ENCODE results near the gene FBXO38. TPM values are rescaled to one million over a fixed set of nuclear protein-coding genes. Genes with fewer than 3 reads are reported as not detected.

The FBXO38 gene
- total and polyA plus RNA-seq, 2 donors: 25.1 to 49.9 TPM

DNA sequence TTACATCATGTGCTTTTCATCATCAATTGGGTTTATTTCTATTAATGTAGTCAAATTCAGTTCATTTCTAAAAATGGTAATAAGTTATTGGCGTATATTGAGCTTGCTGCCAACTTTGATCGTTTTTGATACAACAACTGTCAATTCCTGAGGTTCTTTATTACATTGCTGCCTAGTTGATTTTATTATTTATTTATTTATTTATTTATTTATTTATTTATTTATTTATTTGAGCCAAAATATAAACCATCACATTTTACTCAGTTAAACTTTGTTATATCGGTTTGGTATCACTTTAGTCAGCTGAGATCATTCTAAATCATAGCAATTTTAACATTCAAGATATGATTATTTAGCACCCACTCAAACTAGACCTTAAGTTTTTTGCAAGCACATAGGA lies 100.0 kb downstream of the FBXO38 start:
- no peak overlapping the region for H3K4me3 ChIP-seq (ENCODE audit: low read length in 2 of 2)
- no peaks in the 10 kb centered on the region for H3K4me1 ChIP-seq (ENCODE audit: control insufficient read depth in 2 of 2, insufficient read depth in 2 of 2, low read length in 2 of 2)
- H3K27ac ChIP-seq (ENCODE audit: low read depth in 1 of 2, low read length in 1 of 2): no peak overlapping the region
- H3K27me3 ChIP-seq (ENCODE audit: control insufficient read depth in 2 of 2, insufficient read depth in 1 of 2, low read length in 1 of 2): peaks cover 0 to 15% of the 10 kb centered on the region in 2 donors
- no peaks in the 10 kb centered on the region for H3K36me3 ChIP-seq (ENCODE audit: control insufficient read depth in 2 of 2, insufficient read depth in 2 of 2, low read length in 1 of 2)
- H3K9me3 ChIP-seq (ENCODE audit: control insufficient read depth in 2 of 2, insufficient read depth in 1 of 2, low read length in 1 of 2): no peaks in the 10 kb centered on the region
- DNase-seq (ENCODE audit: low read depth in 6 of 9, low spot score in 9 of 9): no peak
- WGBS: 96% methylated on average over 3 of the region's 3 CpGs

DNA sequence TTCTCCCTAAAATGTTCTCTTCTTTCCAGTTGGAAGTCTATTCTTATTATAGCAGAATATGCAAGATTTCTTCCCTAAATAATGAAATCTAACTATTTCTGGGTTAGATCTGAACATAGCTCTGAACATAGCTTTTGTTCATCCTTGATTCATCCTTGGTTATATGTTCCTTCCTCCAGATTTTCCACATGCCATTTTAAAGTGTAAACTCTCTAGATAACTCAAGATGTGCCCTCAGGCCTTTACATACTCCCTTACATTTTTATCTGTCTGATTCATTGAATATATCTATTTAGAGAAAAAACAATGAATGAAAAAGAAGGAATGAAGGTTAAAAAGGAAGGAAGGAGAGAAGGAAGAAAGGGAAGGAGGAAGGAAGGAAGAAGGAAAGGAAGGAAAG lies 100.9 kb downstream of the FBXO38 start:
- peaks cover 0 to 13% of the 10 kb centered on the region in 2 donors for H3K27me3 ChIP-seq (ENCODE audit: control insufficient read depth in 2 of 2, insufficient read depth in 1 of 2, low read length in 1 of 2)
- H3K9me3 ChIP-seq (ENCODE audit: control insufficient read depth in 2 of 2, insufficient read depth in 1 of 2, low read length in 1 of 2): no peaks in the 10 kb centered on the region
- no peak overlapping the region for H3K4me3 ChIP-seq (ENCODE audit: low read length in 2 of 2)
- no peaks in the 10 kb centered on the region for H3K36me3 ChIP-seq (ENCODE audit: control insufficient read depth in 2 of 2, insufficient read depth in 2 of 2, low read length in 1 of 2)
- DNase-seq (ENCODE audit: low read depth in 6 of 9, low spot score in 9 of 9): no peak
- H3K4me1 ChIP-seq (ENCODE audit: control insufficient read depth in 2 of 2, insufficient read depth in 2 of 2, low read length in 2 of 2): no peaks in the 10 kb centered on the region
- H3K27ac ChIP-seq (ENCODE audit: low read depth in 1 of 2, low read length in 1 of 2): no peak overlapping the region

DNA sequence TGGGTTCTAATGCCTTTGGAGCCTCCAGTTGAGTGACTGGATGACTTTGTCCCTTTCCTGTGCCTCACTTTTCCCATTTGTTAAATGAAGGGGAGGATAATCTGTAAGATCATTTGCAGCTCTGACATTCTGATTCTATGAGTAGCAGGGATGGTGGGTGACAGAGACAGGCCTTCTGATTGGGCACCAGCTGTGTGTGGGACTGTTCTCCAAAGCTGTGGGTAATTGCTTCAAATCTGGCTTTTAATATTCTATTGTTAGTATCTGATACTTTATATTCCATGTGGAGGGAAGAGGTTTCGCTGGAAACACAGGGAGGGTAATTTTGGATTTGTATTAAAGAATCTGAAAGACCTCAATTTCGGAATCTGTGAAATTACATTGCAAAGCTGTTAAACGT lies 102.7 kb downstream of the FBXO38 start:
- H3K9me3 ChIP-seq (ENCODE audit: control insufficient read depth in 2 of 2, insufficient read depth in 1 of 2, low read length in 1 of 2): no peaks in the 10 kb centered on the region
- H3K4me3 ChIP-seq (ENCODE audit: low read length in 2 of 2): no peak overlapping the region
- no peaks in the 10 kb centered on the region for H3K4me1 ChIP-seq (ENCODE audit: control insufficient read depth in 2 of 2, insufficient read depth in 2 of 2, low read length in 2 of 2)
- H3K27ac ChIP-seq (ENCODE audit: low read depth in 1 of 2, low read length in 1 of 2): no peak overlapping the region
- no peak for DNase-seq (ENCODE audit: low read depth in 6 of 9, low spot score in 9 of 9)
- H3K36me3 ChIP-seq (ENCODE audit: control insufficient read depth in 2 of 2, insufficient read depth in 2 of 2, low read length in 1 of 2): no peaks in the 10 kb centered on the region
- peaks cover 0 to 18% of the 10 kb centered on the region in 2 donors for H3K27me3 ChIP-seq (ENCODE audit: control insufficient read depth in 2 of 2, insufficient read depth in 1 of 2, low read length in 1 of 2)
- WGBS: 91% methylated on average over 3 of the region's 3 CpGs

DNA sequence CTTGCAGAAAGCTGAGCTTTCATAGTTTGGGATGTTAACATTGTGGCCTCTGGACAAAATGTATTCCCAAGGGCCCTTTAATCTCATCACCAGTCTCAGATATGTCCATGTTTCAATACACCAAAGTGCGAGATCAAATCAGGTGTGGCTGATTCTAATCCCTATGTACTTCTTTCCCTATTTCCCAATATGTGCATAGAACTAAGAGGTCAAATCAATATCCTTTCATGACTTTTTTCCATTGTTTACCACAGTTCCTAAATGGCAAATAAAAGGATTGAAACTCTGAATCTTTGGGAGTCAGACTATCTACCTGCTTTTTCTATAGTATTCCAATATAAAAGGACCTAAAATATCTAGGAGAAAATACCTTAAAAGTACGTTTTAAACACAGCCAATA lies 105.0 kb downstream of the FBXO38 start:
- Histone ChIP-seq H3K27ac (ENCODE audit: low read depth in 1 of 2, low read length in 1 of 2) (no peak overlapping the region), H3K27me3 (ENCODE audit: control insufficient read depth in 2 of 2, insufficient read depth in 1 of 2, low read length in 1 of 2) (peaks cover 0 to 8% of the 10 kb centered on the region in 2 donors), H3K36me3 (ENCODE audit: control insufficient read depth in 2 of 2, insufficient read depth in 2 of 2, low read length in 1 of 2) (no peaks in the 10 kb centered on the region), H3K9me3 (ENCODE audit: control insufficient read depth in 2 of 2, insufficient read depth in 1 of 2, low read length in 1 of 2) (no peaks in the 10 kb centered on the region), H3K4me3 (ENCODE audit: low read length in 2 of 2) (no peak overlapping the region), H3K4me1 (ENCODE audit: control insufficient read depth in 2 of 2, insufficient read depth in 2 of 2, low read length in 2 of 2) (no peaks in the 10 kb centered on the region)
- WGBS: 89% methylated on average over 2 of the region's 2 CpGs
- no peak for DNase-seq (ENCODE audit: low read depth in 6 of 9, low spot score in 9 of 9)

DNA sequence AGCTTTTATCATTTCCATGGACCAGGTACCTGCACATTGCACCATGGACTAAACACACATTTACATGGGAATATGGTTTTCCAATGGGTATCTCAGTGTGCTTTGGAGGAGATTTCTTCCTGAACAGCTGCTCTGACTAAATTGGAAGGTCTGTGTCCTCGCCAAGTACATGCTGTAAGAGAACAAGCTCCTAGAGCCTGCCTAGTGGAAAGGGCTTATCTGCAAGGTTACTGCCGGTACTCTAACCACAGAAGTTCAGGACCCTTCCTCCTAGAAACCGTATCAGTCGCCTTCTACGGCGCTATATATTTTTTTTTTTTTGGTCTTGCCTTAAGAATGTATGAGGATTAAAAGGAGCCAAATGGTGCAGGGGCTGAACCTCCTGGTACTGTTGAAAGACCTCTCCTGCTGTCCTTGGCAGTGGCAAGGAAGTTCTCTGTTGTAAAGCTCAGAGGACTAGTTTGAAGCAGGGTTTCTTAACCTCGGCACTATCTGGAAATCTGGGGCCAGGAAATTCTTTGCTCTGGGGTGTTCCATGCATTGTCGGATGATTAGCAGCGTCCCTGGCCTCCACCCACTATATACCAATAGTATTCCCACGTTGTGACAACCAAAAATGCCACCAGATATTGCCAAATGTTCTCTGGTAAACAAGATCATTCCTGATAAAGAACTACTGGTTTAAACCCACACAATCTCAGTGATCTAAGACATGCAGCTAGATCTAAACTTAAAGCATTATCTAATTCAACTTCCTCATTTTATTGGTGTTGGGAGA lies 107.4 kb downstream of the FBXO38 start:
- no peak overlapping the region for H3K4me3 ChIP-seq (ENCODE audit: low read length in 2 of 2)
- no peaks in the 10 kb centered on the region for H3K4me1 ChIP-seq (ENCODE audit: control insufficient read depth in 2 of 2, insufficient read depth in 2 of 2, low read length in 2 of 2)
- H3K36me3 ChIP-seq (ENCODE audit: control insufficient read depth in 2 of 2, insufficient read depth in 2 of 2, low read length in 1 of 2): no peaks in the 10 kb centered on the region
- peaks cover 0 to 8% of the 10 kb centered on the region in 2 donors for H3K27me3 ChIP-seq (ENCODE audit: control insufficient read depth in 2 of 2, insufficient read depth in 1 of 2, low read length in 1 of 2)
- no peak overlapping the region for H3K27ac ChIP-seq (ENCODE audit: low read depth in 1 of 2, low read length in 1 of 2)
- 27% methylated on average over 10 of the region's 10 CpGs for WGBS
- no peaks in the 10 kb centered on the region for H3K9me3 ChIP-seq (ENCODE audit: control insufficient read depth in 2 of 2, insufficient read depth in 1 of 2, low read length in 1 of 2)
- no peak for DNase-seq (ENCODE audit: low read depth in 6 of 9, low spot score in 9 of 9)

DNA sequence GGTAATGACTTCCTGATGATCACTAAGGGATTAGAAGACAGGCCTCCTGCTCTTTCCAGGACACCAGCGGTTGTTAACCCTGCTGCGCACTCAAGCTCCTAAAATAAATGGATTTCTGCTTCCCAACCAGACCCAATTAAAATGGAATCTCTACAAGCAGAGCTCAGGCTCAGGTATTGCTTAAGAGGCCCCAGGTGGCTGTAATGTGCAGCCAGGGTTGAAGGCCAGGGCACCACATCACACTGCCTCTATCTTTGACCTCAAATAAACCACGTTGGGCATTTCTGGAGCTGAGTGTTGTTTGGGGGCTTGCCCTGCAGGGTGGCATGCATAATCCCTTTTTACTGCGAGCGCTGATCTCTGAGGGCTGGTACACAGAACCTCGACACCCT lies 108.0 kb downstream of the FBXO38 start:
- Histone ChIP-seq H3K27me3 (ENCODE audit: control insufficient read depth in 2 of 2, insufficient read depth in 1 of 2, low read length in 1 of 2) (peaks cover 0 to 8% of the 10 kb centered on the region in 2 donors), H3K4me1 (ENCODE audit: control insufficient read depth in 2 of 2, insufficient read depth in 2 of 2, low read length in 2 of 2) (no peaks in the 10 kb centered on the region), H3K27ac (ENCODE audit: low read depth in 1 of 2, low read length in 1 of 2) (no peak overlapping the region), H3K4me3 (ENCODE audit: low read length in 2 of 2) (no peak overlapping the region), H3K9me3 (ENCODE audit: control insufficient read depth in 2 of 2, insufficient read depth in 1 of 2, low read length in 1 of 2) (no peaks in the 10 kb centered on the region), H3K36me3 (ENCODE audit: control insufficient read depth in 2 of 2, insufficient read depth in 2 of 2, low read length in 1 of 2) (no peaks in the 10 kb centered on the region)
- DNase-seq (ENCODE audit: low read depth in 6 of 9, low spot score in 9 of 9): no peak
- 85% methylated on average over 6 of the region's 6 CpGs for WGBS

DNA sequence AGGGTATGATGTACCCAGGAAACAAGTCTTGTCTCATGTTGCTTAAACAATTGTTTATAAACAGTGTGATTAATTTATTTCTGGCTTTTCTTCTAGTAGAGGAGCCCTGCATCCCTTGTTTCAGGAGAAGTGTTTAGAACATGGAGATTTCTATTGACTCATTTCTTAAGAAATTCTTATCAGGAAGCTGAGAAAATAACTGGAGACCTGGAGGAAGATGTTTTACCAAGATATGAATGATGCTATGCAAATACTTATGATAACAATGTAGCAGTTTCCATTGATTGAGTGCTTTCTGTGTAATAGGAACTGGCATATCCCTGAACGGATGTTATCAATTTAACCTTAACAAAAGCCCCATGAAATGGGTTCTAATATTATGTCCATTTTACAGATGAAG lies 108.6 kb downstream of the FBXO38 start:
- H3K4me1 ChIP-seq (ENCODE audit: control insufficient read depth in 2 of 2, insufficient read depth in 2 of 2, low read length in 2 of 2): no peaks in the 10 kb centered on the region
- H3K27ac ChIP-seq (ENCODE audit: low read depth in 1 of 2, low read length in 1 of 2): no peak overlapping the region
- no peak overlapping the region for H3K4me3 ChIP-seq (ENCODE audit: low read length in 2 of 2)
- 93% methylated on average over 1 of the region's 1 CpG for WGBS
- no peaks in the 10 kb centered on the region for H3K36me3 ChIP-seq (ENCODE audit: control insufficient read depth in 2 of 2, insufficient read depth in 2 of 2, low read length in 1 of 2)
- H3K27me3 ChIP-seq (ENCODE audit: control insufficient read depth in 2 of 2, insufficient read depth in 1 of 2, low read length in 1 of 2): peaks cover 0 to 8% of the 10 kb centered on the region in 2 donors
- no peak for DNase-seq (ENCODE audit: low read depth in 6 of 9, low spot score in 9 of 9)
- no peaks in the 10 kb centered on the region for H3K9me3 ChIP-seq (ENCODE audit: control insufficient read depth in 2 of 2, insufficient read depth in 1 of 2, low read length in 1 of 2)

Other genes with a start within 250 kb of the FBXO38 start
- not detected for gene SPINK14, start 215.4 kb upstream of the FBXO38 start, total RNA-seq
- not detected for gene SPINK14, start 215.4 kb upstream of the FBXO38 start, polyA plus RNA-seq
- gene SPINK6, start 180.9 kb upstream of the FBXO38 start, total RNA-seq: 1.2 TPM
- 9.9 TPM for gene SPINK6, start 180.9 kb upstream of the FBXO38 start, polyA plus RNA-seq
- gene MARCOL, start 145.4 kb upstream of the FBXO38 start, total RNA-seq: not detected
- not detected for gene MARCOL, start 145.4 kb upstream of the FBXO38 start, polyA plus RNA-seq
- gene SPINK13, start 115.2 kb upstream of the FBXO38 start, total RNA-seq: not detected
- 1.1 TPM for gene SPINK13, start 115.2 kb upstream of the FBXO38 start, polyA plus RNA-seq
- gene SPINK7, start 71.5 kb upstream of the FBXO38 start, total RNA-seq: 1.2 TPM
- 33.6 TPM for gene SPINK7, start 71.5 kb upstream of the FBXO38 start, polyA plus RNA-seq
- 0.33 TPM for gene SPINK9, start 48.4 kb upstream of the FBXO38 start, total RNA-seq
- 13.5 TPM for gene SPINK9, start 48.4 kb upstream of the FBXO38 start, polyA plus RNA-seq

Data from thymus (tissue), 11 donors.